ENCODE results near the gene ING3.
A peak's percentile ranks its signal among the peaks of the same experiment; 100 is the strongest.

Gene ING3

GRCh38 chr7:120988591-120989256 is 38.1 kb downstream of the ING3 start, which contains the start of gene CPED1:
CPED1 (plus strand) TSS chr7:120988711; CDS start chr7:120989622, 911 bp downstream.
- peak in 1 of 3 donors; percentile 18 for DNase-seq (ENCODE audit: low read depth in 3 of 3, low spot score in 1 of 3)

DNA sequence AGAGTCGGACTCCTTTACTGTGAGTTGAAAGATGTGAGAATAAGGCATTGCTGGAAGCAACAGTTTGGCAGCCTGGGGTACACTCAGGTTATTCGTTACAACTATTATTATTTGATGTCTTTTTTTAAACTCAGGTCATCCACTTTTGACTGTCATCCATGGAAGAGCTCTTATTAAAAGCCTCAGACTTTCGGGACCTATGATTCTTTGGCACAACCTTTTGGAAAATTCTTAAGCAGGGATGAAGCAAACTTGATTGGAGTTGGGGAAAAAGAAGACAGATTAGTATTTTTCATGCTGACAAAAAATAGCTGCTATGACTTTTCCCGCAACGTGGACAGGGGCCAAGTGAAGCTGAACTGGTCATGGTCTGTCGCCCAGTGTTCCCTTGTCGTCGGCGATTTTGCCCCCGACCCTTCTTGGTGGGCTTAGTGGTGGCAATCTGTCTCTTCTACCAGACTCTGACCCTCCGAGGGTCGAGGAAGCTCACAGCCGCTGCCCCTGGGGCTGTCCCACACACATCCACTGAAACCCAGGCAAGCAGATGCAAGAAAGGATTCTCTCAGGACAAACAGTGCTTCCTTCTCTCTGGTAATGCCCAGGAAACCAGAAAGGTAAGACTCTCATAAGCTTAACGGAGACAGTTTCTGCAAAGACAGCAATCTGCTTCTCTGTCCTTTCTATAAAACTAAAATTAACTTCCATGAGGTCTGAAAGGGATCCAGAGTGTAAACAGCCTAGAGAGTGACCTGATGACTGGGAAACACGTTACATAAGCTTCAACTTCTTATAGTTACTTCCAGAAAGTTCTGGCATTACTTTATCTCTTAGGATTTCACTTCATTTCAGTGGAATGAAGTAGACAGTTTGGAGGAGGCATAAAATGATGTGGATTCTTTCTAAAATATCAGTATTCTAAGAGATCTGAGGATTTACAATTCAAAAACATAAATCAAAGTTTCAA is 39.0 kb downstream of the ING3 start:
- DNase-seq (ENCODE audit: low read depth in 3 of 3, low spot score in 1 of 3) = no peak

DNA sequence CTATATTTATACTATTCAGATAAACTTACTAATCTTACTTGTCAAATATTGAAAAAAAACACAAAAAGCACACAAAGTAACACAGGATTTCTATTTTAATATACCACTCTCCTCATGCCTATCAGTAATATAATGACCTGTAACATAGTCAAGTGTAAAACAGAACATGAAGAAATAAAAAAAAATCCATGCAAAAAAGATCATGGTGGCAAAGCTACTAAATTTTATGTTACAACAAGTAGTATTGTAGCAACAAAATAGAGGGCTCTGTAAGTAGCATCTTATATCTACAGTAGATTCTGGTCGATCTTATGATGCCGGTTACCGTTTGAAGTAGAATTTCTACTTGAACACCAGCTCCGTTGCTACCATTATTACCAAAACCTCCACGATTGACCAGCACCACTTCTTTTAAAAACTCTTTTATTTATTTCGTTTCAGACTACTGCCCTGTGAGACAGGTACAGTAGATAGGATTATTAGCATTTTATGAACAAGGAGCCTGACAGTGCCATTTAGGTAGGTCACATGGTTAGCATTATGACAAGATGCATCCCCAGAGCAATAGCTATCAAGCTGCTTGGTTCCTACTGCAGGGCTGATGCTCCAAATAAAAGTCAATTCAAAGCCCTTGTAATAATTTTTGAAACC is 40.0 kb downstream of the ING3 start:
- no peak for DNase-seq (ENCODE audit: low read depth in 3 of 3, low spot score in 1 of 3)

GRCh38 chr7:120991161-120991560 is 40.6 kb downstream of the ING3 start:
- DNase-seq (ENCODE audit: low read depth in 3 of 3, low spot score in 1 of 3) = no peak

DNA sequence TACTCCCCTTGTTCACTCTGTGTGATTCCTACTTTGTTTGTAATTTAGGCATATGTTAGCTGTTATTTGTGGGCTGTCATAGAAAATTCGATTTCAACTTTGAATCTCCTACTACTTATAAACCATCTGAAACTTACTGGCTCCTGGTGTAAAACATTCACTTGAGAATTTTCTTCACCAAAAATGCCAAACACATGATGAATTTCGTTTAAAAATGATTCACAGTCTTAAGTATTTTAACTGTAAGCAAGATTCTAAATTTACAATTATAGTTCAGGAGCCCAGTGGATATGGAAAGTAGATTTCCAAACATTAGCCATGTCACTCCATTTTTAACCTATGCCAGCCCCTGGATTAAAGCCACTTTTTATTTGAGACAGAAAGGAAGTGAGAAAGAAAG is 41.0 kb downstream of the ING3 start:
- DNase-seq (ENCODE audit: low read depth in 3 of 3, low spot score in 1 of 3) = no peak

DNA sequence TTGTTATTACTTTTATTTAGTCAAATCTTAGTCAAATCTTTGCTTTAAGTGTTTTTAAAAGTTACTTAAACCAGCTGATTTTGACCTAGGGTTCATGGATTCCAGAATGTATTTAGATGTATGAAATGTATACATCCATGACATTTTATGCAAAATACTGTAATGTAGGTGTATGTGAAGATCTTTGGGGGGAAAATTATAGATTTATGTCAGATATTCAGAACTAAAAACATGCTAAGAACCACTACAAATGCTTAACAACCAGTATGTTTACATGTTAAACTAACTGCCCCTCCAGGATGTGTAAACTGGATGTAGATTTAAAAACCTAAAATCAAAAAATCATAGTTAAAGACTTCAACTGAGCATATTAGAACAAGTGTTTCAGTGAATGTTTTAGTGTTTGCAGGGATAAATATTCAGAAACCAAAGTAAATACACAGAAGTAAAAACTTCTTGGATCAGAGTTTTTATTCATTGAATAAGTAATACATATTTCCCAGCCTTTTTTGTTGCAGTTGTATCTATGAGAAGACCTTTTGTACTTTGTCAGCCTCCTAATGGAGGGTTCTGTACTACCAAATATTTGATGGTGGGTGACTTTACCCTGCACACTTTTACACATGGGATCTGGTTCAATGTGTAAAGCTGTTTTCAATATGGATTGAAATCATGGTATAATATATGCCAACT is 41.8 kb downstream of the ING3 start:
- no peak for DNase-seq (ENCODE audit: low read depth in 3 of 3, low spot score in 1 of 3)

DNA sequence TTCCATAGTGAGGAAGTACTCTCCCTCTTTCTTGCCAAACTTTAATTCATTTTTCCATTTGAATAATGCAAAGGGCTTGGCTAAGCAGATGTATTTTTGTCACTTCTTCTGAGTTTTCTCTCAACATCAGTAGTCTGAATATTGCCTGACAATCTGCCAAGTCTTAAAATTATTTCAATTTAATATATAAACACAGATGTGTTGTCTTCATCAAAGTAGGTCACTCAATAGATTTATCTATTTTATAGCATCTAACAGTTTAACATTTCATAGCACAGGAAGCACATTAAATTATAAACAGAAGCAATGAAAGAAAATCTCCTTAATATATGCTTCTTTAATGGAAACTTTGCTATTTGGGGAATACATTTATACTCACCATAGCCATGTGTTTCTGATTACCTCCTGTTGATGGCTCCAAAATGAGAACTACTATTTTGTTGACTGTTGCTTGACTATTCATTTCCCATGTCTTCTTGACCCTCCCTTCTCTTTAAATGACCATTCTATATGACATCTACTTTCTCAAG is 42.5 kb downstream of the ING3 start:
- no peak for DNase-seq (ENCODE audit: low read depth in 3 of 3, low spot score in 1 of 3)

GRCh38 chr7:120993553-120994191 is 43.1 kb downstream of the ING3 start:
- no peak for DNase-seq (ENCODE audit: low read depth in 3 of 3, low spot score in 1 of 3)

- no peak for DNase-seq (ENCODE audit: low read depth in 3 of 3, low spot score in 1 of 3)
Observed at GRCh38 chr7:120994512-120995410, 44.2 kb downstream of the ING3 start.

DNA sequence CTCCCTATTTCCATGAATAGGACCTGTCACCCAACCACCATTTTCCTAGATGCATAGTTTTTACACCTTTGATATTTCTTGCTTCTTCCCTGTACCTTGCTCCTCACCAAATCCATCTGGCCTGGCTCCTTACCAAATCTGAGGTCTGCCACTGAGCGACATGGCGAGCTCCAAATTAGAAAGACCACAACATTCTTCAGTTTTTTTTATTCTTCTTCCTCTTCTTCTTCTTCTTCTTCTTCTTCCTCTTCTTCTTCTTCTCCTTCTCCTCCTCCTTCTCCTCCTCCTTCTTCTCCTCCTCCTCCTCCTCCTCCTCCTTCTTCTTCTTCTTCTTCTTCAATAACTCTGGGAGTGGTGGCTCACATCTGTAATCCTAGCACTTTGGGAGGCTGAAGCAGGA is 45.1 kb downstream of the ING3 start:
- DNase-seq (ENCODE audit: low read depth in 3 of 3, low spot score in 1 of 3) = no peak

DNA sequence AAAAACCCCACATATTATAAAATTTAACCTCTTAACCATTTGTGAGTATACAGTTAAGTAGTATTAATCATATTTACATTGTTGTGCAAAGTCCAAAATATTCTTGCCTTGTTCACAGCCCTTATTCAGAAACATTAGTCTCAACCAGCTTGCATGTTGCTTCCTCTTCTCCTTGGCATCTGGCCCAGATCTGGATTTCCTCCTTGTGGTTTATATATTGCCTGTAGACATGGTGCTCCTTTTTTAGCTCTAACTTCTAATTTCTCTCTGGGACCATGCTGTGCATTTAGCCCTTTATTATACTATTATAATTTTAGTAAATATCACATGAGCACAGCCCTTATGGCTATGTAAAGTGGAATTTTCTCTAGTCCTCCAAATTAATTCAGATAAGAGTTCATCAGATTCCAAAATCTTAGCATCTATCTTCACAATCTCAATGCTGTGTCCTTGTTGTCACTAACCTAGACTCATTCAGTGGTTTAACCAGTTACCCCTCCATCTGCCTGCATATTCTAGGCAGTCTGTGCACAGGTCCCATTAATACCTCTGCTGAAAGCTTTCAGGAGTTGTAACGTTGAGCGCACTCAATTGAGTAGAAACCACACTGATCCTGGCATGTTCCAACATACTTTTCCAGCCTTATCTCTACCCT is 45.9 kb downstream of the ING3 start:
- DNase-seq (ENCODE audit: low read depth in 3 of 3, low spot score in 1 of 3) = no peak

DNA sequence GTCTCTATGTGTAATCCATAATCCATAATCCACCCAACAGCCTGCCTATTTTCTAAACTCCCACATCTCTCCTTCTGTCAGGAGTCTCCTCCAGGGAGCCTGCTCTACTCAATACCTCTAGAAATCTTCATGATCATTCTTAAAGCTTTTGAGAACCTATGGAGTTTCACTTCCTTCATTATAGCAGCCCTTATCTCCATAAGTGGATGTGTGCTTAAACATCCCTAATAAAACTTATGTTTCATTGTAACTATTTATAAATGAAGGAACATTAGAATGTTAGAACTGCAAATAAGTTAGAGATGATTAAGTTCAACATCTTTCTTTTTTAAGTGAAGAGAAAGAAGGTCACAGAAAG is 46.4 kb downstream of the ING3 start:
- no peak for DNase-seq (ENCODE audit: low read depth in 3 of 3, low spot score in 1 of 3)

GRCh38 chr7:120997882-120998474 is 47.4 kb downstream of the ING3 start:
- no peak for DNase-seq (ENCODE audit: low read depth in 3 of 3, low spot score in 1 of 3)

GRCh38 chr7:120998520-120998919 is 47.9 kb downstream of the ING3 start:
- DNase-seq (ENCODE audit: low read depth in 3 of 3, low spot score in 1 of 3) = no peak

- no peak for DNase-seq (ENCODE audit: low read depth in 3 of 3, low spot score in 1 of 3)
Observed at GRCh38 chr7:120998996-120999565, 48.5 kb downstream of the ING3 start.

- DNase-seq (ENCODE audit: low read depth in 3 of 3, low spot score in 1 of 3) = no peak
Observed at GRCh38 chr7:121000081-121000983, 49.8 kb downstream of the ING3 start.

DNA sequence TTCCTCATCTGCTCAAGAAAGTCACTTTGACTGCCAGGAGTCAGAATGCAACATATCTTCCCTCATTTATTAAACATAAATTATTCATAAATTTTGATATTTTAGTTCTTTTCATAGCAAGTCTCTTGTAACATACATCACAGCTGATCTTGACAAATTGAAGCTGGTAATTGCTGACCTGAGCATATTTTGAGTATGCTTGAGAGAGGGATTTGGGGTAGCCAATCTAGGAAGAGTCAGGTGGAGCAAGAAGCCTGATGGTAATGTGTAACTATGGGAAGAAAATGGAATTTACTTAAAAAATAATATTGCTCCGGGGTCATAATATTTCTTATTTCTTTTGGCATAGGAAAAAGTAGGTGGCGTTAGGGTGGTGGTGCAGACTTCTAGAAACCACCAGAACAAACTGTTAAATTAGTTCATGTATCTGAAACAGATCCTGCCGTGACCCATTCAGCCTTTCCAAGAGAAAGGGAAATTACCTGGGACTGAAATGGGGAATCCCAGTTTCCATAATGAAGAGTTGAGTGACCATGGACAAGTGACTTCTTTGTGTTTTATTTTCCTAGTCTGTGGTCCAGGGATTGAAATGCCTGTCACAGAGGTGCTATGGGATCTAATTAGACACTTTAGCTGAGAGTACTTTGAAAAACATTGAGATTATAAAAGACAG is 50.8 kb downstream of the ING3 start:
- DNase-seq (ENCODE audit: low read depth in 3 of 3, low spot score in 1 of 3) = no peak
